CD1c-positive myeloid dendritic cell (primary cell): Measurements from ENCODE around the gene HMX1.

Experiments used
- DNase-seq: peaks from one replicate; pipeline ENCODE4 v3.0.0-alpha.2; 2016; ENCODE audit errors: extremely low spot score

HMX1 gene

GRCh38 chr4:8819473-8820177 lies 52.0 kb downstream of the HMX1 start:
- DNase-seq, result no peak

- no peak for DNase-seq
Measured at GRCh38 chr4:8819019-8819418, 52.6 kb downstream of the HMX1 start.

GRCh38 chr4:8818063-8818881 lies 53.4 kb downstream of the HMX1 start:
- DNase-seq, result no peak

- DNase-seq, result no peak
Measured at GRCh38 chr4:8817813-8818062, 53.9 kb downstream of the HMX1 start.

GRCh38 chr4:8817096-8817812 lies 54.4 kb downstream of the HMX1 start:
- DNase-seq, result no peak
